Left ventricle myocardium superior (tissue), 1 donor: ENCODE measurements around the gene TNFRSF1B. TPM values are rescaled to one million over a fixed set of nuclear protein-coding genes. Genes with fewer than 3 reads are reported as not detected.
A peak's percentile ranks its signal among the peaks of the same experiment; 100 is the strongest.

Experiments
- ATAC-seq: fragments of 200-7000 bp; cut with Tn5 transposase; one replicate; pipeline ENCODE4 v1.9.1; 2020; ENCODE audit warnings: mild to moderate bottlenecking, moderate library complexity
- DNase-seq: peaks from one replicate; pipeline ENCODE4 v3.0.0-alpha.2; 2020
- intact Hi-C: fragments of 100-400 bp; cut with micrococcal nuclease; formaldehyde crosslinking; loops from one replicate; pipeline ENCODE4 v1.11.0; 2022
- long read RNA-seq: library from polyadenylated mRNA; unstranded; transcript quantifications from one replicate; pipeline ENCODE4 v2.0.0, GENCODE V29; 2021
- total RNA-seq: library from RNA; stranded (reverse); fragmentation: NEBNext Ultra II Directional; extraction: Animal tissue kit (Norgen Biotek cat#: 25700); gene quantifications from one replicate; pipeline ENCODE4 v1.2.1, GENCODE V29; 2021
- donor health status: DM: no; HTN: yes; CAD: no; lungs with severe emphysema.

TNFRSF1B gene
- total RNA-seq, result 13.0 TPM
- long read RNA-seq, transcript TNFRSF1B-201 (10 exons, 3,683 nt), result major isoform, 9 of 18 reads
- long read RNA-seq, partial matches to known transcripts, result 2 of 18 reads
- long read RNA-seq, other reads (novel, unspliced or antisense), result 7 of 18 reads

DNA sequence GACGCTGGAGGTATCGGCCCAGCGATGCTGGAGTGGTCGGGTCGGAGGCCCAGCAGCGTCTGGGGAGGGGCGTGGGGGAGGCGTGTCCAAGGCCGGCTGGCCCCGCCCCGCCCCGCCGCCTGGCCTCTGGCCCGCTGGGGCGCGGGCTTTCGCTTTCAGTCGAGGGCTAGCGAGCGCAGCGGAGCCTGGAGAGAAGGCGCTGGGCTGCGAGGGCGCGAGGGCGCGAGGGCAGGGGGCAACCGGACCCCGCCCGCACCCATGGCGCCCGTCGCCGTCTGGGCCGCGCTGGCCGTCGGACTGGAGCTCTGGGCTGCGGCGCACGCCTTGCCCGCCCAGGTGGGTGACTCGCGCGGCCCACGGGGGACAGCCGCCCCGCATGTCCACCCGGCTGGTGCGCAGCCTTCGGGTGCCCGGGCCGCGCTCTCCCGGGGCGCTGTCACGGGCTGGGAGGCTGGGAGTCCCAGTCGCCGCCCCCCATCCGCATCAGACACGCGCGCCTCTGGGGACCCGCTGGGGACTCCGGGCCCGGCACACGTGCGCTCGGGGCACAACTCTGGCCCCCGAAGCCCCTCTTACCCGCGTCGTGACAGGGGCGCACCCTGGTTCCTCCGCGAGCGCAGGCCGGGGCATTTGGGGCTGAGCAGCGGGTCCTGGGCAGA, at the start of gene TNFRSF1B:
Gene TNFRSF1B (plus strand): TSS at position 158 of the 659 bp plus-strand sequence. CDS start 101 bp downstream, at position 259.
- intact Hi-C loops, result no loop called here
- ATAC-seq, result peak; percentile 68
- DNase-seq, result peak; percentile 89

DNA sequence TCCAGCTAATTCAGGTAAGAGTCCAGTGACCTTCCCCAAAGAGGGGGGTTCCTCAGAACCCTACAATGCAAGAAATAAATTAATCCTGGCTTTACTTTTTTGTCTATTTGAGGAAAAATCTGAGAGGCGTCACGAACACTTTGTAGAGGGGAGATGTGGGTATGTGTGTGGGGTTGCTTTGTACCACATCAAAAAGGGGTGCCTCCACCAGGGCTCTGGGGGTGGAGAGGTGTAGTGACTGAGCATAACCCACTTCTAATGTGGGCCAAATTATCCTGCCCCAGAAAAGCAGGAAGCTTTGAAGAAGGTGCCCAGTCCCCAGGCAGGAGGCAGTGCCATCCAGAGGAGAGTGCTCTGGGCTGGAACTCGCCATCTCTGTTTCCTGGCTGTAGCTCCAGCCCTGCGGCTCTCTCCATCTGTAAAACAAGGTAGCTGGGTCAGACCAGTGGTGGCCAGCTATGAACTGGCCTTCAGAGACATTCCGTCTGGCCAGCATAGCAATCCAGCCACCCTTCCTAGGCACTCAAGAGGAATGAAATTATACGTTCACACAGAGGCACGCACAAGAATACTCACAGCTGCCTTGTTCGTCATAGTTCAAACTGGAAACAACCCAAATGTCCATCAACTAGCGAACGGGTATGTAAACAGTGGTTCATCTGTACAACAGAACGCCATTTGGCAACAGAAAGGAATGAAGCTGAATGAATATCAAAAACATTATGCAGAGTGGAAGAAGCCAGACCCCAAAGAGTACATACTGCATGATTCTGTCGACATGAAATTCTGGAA, 45.4 kb upstream of the TNFRSF1B start:
- intact Hi-C loops, result no loop called here
- ATAC-seq (no peak), DNase-seq (no peak)

DNA sequence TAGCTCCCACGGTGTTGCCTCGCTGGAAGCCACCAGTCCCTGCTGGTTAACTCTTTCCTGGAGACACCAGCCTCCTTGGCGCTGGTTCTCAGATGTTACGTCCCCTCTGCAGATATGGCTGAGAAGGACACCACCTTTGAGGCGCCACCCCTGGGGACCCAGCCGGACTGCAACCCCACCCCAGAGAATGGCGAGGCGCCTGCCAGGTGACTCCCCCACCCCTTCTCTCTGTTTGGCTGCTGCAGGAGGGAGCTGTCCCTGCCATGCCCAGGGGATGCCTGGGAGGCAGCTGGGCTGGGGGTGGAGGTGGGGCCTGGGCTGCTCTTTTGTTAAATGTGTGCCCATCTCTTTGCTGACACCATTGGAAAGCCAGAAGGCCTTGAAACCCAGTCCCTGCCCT, 43.6 kb upstream of the TNFRSF1B start:
- intact Hi-C loops, result no loop called here
- DNase-seq, result no peak
- no peak for ATAC-seq

DNA sequence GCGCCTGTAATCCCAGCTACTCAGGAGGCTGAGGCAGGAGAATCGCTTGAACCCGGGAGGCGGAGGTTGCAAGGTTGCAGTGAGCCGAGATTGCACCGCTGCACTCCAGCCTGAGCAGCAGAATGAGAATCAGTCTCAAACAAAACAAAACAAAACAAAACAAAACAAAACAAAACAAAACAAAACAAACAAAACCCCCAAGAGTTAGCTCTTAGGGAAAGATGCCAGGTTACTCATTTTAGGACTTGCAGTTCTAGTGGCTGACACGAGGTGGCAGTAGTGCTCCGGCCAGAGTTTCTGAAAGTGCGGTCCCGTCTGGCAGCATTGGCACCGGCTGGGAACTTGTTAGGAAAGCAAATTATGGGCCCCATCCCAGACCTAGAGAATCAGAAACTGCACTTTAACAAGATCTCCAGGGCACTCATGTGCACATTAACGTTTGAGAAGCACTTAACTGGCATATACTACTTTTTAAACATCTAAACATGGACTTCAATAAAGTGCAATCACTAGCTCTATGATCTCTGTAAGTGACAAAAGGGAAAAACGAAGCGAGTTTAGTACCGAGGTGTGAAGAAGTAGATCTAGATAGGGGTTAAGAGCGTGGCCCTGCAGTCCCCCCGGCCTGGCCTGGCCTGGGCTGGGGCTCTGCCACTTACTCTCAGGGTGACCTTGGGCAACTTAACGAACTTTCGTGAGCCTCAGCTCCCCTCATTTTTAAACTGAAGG, 41.9 kb upstream of the TNFRSF1B start:
- DNase-seq (peak; percentile 84), ATAC-seq (peak; percentile 80)
- intact Hi-C loops, result loop anchor here (2.0 kb wide), 1 partner anchor 84 kb away; no protein-coding TSS in a partner anchor

DNA sequence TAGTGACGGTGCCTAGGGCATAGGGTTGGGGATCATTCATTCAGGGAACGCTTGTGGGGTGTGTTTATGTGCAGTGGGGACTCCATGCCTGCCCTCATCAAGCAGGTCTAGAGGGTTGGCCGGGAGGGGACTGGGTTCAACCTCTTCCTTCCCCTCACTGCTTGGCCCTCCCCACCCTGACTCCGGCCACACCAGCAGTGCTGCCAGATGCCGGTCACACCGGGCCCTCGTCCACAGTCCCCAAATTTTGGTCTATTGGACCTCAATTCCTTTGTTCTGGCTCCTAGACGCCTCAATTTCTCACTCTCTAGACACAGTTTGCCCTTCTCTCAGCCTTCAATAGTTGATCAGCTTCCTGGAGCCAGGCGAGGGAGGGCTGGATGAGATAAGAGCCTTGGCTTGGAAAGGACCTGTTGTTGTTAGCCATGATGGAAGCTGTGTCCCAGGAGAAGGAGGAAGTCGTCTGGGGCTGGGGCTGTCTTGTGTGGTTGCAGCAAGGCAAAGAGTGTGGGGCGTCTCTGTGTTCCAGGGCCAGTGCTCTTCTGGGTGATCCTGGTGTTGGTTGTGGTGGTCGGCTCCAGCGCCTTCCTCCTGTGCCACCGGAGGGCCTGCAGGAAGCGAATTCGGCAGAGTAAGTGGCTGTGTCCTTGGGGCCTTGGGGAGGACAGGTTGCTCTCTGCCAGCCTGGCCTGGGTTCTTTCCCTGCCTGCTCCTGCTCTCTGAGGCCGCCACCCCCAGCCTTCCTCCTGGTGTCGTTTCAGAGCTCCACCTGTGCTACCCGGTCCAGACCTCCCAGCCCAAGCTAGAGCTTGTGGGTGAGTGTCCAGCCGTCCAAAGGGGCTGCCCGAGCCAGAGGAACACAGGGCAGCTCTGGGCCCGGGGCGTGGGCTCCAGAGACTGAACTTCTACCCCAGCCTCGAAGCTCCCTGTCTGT, 41.1 kb upstream of the TNFRSF1B start:
- peak; percentile 37 for DNase-seq
- ATAC-seq, result peak; percentile 68
- intact Hi-C loops, result loop anchor here (2.0 kb wide), 1 partner anchor 83 kb away; no protein-coding TSS in a partner anchor

DNA sequence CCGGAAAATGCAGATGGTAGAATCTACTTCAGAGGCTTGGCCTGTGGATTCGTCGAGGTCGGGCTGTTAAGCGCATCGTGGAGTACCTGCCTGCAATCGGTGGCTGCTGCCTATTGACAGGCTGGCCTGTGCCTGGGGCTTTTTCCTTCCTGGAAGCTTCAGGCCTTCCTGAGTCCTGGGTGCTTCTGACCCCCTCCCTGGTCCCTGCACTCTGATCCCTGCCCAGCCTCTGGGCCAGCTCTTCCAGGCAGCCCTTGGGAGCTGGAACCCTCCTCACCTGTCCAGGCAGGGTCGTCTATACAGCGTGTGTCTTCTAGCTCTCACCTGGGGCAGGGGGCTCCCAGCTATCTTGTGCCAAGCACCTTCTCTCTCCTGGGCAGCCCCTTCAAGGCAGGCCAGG, 40.0 kb upstream of the TNFRSF1B start:
- intact Hi-C loops, result no loop called here
- DNase-seq, result no peak

DNA sequence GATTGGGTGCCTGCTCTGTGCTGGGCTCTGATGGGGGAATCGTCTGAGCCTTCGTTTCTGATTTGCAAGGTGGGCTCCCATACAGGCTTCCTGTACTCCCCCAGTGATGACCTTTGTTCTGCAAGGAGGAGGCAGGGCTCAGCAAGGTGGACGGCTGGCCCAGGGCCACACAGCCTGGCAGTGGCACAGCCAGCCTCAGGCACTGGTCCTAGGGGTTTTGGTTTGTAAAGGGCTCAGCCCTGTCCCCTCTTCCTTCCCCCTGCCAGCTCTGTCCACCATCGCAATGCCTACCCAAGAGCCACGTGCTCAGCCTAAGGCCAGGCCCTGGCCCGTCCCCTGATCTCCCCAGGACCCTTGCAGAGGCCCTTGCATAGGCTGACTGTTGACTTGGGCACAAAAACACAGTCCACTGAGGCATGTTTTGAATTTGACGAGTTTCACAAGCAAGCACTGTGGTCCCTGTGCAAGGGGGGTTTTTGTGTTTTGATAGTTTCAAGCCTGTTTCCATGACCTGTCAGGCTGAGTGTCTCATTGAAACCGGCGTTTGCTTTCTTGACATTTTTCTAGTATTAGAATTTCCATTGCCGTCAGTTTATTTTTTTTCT, 39.5 kb upstream of the TNFRSF1B start:
- DNase-seq (no peak), ATAC-seq (no peak)
- intact Hi-C loops, result no loop called here

More for the DNA sequence above, 40.0 kb upstream of the TNFRSF1B start:
- ATAC-seq, result no peak

DNA sequence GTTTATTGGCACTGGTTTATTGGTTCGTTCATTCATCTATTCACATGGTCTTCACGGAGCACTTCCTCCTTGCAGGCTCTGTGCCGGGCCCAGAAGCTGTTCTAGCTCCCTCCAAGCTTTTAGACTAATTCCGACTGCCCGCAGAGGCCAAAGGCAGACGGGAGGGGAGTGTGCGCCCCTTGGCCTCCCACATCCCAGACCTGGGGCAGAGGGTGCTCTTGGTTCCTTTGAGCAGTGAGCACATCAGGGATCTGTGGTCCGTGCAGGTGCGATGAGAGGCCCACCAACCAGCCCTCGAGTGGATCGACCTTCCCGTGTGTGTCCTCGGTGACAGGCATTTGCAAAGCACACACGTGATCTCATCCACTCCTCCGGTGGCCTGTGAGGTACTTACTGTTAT, 38.7 kb upstream of the TNFRSF1B start:
- DNase-seq (no peak), ATAC-seq (no peak)
- intact Hi-C loops, result no loop called here

DNA sequence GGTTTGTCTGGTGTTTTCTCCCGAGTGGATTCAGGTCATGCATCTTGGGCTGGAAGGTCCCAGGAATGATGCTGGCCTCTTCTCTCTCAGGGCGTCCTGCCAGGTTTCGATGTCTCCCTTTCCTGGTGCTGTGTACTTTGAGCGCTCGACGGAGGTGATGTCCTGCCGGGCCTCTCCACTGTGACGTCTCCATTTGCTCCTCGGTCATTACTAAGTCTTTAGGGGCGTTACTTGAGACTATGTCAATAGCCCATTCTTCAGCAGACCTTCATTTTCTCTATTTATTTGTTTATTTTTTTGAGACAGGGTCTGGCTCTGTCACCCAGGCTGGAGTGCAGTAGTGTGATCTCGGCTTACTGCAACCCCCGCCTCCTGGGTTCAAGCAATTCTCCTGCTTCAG, 37.2 kb upstream of the TNFRSF1B start:
- no peak for DNase-seq
- no peak for ATAC-seq
- intact Hi-C loops, result no loop called here

DNA sequence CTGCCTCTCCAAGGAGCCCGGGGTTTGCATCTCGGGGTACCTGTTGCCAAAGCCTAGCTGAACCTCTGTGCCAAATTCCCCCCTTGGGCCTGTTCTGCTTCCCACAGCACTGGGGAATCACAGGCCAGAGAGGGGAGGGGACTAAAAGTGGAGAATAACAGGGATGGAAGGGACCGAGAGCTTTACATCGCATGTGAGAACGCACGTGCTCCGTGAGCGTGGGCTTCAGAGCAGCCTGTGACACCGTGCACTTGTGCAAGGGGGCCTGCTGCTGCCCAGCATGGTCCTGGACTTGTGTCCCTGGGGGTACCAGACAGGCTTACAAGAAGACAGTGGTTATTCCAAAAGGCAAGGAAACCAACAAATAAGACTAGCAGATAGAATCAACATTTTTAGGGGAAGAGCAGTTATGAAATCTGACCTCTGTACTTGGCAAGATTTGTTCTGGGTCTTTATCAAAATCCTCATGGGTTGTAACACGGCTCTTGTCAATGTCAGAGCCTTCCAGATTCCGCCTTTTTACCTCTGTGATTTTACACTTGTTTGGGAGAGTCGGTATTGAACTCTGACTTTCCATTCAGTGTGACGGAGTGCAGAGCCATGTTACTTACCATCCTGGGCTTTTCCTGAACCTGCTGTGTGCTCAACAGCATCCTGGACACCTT, 36.2 kb upstream of the TNFRSF1B start:
- DNase-seq (no peak), ATAC-seq (no peak)
- intact Hi-C loops, result no loop called here

DNA sequence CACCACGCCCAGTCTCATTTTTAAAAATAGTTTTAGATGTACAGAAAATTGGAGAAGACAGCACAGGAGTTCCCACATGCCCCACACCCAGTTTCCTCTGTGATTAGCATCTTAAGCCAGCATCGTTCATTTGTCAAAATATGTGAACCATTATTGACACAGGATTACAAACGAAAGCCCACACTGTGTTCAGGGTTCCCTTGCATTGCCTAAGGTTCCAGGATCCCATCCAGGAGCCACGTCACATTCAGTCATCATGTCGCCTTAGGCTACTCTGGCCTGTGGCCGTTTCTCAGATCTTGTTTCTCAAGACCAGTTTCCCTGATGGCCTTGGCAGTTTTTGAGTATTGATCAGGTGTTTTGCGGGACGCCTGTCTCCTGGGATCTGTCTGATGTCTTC, 34.7 kb upstream of the TNFRSF1B start:
- no peak for DNase-seq
- no peak for ATAC-seq
- intact Hi-C loops, result no loop called here

DNA sequence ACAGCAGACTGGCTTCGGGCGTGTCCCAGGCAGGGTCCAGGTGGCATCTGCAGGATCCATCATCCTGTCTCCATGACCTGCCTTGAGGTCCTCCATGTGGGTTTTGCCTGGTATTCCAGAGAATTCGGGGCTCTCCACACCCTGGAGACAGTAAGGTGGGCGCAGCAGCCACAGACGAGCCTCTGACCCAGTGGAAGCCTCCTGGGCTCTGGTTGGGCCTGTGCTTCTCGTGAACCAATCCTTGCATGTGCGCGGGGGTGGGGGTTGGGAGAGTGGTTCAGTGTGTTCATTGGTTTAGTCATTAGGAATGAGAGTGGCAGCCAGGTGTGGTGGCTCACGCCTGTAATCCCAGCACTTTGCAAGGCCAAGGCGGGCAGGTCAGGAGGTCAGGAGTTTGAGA, 32.1 kb upstream of the TNFRSF1B start:
- ATAC-seq, result no peak
- no peak for DNase-seq
- intact Hi-C loops, result no loop called here

DNA sequence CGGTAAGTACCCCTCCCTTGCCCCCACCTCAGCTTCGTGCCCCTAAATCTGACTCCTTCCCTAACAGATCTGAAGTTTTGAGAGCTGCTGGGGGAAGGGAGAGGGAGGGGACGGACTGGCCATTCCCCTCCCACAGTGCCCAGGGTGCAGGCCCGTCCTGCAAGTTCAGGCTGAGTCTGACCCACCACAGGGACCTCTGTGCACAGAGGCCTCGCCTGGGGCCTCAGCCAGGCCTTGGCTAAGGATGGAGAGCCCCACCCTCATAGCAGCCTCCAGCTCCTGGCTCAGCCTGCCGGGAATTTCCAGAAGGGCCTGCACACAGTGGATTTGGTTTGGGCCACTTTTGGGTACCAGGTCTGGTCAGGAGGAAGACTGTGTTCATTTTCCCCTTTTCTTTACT, 31.2 kb upstream of the TNFRSF1B start:
- ATAC-seq (peak; percentile 80), DNase-seq (peak; percentile 79)
- intact Hi-C loops, result no loop called here

DNA sequence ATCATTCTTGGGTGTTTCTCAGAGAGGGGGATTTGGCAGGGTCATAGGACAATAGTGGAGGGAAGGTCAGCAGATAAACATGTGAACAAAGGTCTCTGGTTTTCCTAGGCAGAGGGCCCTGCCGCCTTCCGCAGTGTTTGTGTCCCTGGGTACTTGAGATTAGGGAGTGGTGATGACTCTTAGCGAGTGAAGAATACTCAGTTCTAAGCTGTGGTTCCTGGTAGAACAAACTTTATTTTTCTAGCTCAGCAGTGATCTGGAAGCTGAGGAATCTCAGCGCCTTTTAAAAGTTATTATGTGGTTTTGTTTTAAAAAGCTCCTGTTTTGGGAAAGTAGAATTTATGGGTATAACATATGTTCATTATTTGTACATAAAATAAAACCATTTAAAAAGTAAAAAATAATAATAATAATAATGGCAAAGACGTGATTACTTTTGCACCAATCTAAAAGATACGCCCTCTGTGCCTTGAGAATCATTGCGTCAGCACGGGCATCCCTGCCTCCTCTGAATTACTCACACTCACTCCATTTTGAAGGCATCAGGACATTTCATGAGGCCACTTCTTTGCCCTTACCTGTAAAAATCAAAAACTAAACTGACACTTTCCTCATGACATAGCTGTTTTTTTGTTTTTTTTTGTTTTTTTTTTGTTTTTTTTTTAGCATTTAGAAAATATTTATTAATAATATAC, 29.7 kb upstream of the TNFRSF1B start:
- DNase-seq (no peak), ATAC-seq (no peak)
- intact Hi-C loops, result no loop called here

DNA sequence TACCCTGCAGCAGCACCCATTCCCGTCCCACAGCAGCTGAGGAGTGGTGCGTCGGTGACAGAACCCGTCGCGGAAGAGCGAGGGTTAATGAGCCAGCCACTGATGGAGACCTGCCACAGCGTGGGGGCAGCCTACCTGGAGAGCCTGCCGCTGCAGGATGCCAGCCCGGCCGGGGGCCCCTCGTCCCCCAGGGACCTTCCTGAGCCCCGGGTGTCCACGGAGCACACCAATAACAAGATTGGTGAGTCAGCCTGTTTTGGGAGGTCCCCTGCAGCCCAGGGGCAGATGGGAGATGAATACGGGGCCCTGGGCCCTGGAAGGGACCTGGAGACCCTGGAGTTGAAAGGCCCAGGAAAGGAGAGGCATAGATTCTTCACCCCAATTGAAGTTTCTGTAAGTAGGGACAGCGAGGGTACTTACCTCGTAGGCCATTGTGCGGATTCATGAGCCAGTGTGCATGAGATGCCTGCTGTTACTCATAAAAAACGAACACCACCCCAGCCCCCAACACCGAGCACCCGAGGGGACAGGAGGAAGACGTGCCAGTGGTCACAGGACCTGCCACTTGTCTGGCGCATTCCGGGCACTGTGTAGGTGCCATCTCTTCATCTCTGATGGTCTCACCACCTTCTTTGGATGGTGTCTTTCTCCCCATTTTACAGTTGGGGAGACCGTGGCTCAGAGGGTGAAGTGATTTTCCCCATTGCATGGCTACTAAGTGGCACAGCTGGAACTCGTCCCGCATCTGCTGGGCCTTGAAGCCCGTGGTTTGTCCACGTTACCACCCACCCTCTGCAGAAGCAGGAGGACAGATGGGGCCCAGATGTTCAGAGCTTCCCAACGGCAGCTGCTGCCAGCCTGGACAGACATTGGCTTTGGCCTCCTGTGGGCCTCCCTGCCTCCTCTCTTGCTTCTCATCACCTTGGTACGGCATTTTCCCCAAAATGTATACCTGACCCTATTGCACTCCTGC, 28.3 kb upstream of the TNFRSF1B start:
- ATAC-seq (no peak), DNase-seq (no peak)
- intact Hi-C loops, result no loop called here

DNA sequence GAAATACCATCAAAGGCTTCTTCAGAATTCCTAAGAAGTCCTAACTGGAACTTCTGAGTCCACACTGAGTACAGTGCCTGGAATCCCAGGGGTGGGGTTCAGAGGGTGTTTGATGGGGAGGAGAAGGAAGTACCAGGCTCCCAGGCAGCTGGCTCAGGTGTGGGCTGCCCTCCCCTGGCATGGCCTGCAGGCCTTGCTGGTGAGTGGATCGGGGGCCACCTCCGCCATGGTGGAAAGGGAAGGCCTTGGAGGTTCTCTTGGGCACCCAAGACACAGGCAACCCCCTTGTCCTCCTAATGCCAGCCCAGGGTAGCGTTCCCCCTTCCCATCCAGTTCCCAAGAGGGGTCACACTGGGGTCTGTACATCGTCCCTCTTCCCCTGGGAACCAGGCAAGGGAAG, 26.8 kb upstream of the TNFRSF1B start:
- intact Hi-C loops, result no loop called here
- no peak for ATAC-seq

More for the DNA sequence above, 26.8 kb upstream of the TNFRSF1B start:
- no peak for DNase-seq
